HCT116 (cell line): ENCODE measurements around the gene KIF21B.

ENCODE experiments used
- CTCF ChIP-seq, 3 experiments: fragments of 200-600 bp in 1 of 3; sonication (generic) in 1 of 3; IDR thresholded peaks in 2 of 3; conservative IDR thresholded peaks in 1 of 3; 2 replicates each; pipeline ENCODE4 v1.5.1; 2012 to 2017; ENCODE audit warnings: low read depth in 2 of 3, low read length in 2 of 3, antibody characterized with exemption in 1 of 3, borderline replicate concordance in 1 of 3, control low read depth in 1 of 3, mild to moderate bottlenecking in 1 of 3, mixed read lengths in 1 of 3, mixed run types in 1 of 3, moderate library complexity in 1 of 3; ENCODE audit not compliant: insufficient read depth in 1 of 3
- MAX ChIP-seq: IDR thresholded peaks from 2 replicates; pipeline ENCODE4 v1.6.1; 2012
- ZNF274 ChIP-seq: fragments of 200-500 bp; sonication (Bioruptor generic); IDR thresholded peaks from 2 replicates; pipeline ENCODE4 v1.6.1; 2014; ENCODE audit warnings: mild to moderate bottlenecking, low read depth, low read length, inconsistent platforms

- no peak for TF ChIP-seq MAX
- no peak for TF ChIP-seq CTCF (IDR thresholded peaks at IDR 0.05 in 2 of 3, conservative IDR thresholded peaks at IDR 0.05 in 1 of 3; ENCODE audit: borderline replicate concordance in 1 of 3, insufficient read depth in 1 of 3, low read depth in 2 of 3, low read length in 2 of 3)
- no peak for TF ChIP-seq ZNF274
Observed at GRCh38 chr1:200990114-200990513, 33.4 kb downstream of the KIF21B start.
